Ovary (tissue), 9 donors: ENCODE measurements around the gene ASB10. TPM values are rescaled to one million over a fixed set of nuclear protein-coding genes. Genes with fewer than 3 reads are reported as not detected.

ENCODE experiments used
- DNase-seq, 5 donors: peaks; one replicate each; pipeline ENCODE4 v3.0.0-alpha.2; 2019 to 2020
- H3K27ac ChIP-seq, 2 donors: fragments of 200-600 bp; one replicate each; pipeline versions ENCODE4 v1.5.1 to v1.8.0; 2019 to 2022
- H3K27me3 ChIP-seq: fragments of 200-600 bp; one replicate; pipeline ENCODE4 v1.8.0; 2022
- H3K36me3 ChIP-seq: fragments of 200-600 bp; sonication (generic); one replicate; pipeline ENCODE4 v1.5.1; 2019
- H3K4me1 ChIP-seq: one replicate; pipeline ENCODE4 v1.8.1; 2013; ENCODE audit warnings: mild to moderate bottlenecking, moderate library complexity; ENCODE audit not compliant: insufficient read depth
- H3K4me3 ChIP-seq: fragments of 200-600 bp; sonication (generic); one replicate; pipeline ENCODE4 v1.5.1; 2017
- H3K9me3 ChIP-seq, 2 donors: fragments of 200-600 bp in 1 of 2; sonication (generic) in 1 of 2; one replicate each; pipeline versions ENCODE4 v1.5.1 to v1.8.1; 2013 to 2019; ENCODE audit warnings: mild to moderate bottlenecking in 1 of 2, moderate library complexity in 1 of 2
- EP300 ChIP-seq: sonication (generic); formaldehyde crosslinking; IDR thresholded peaks from one replicate; pipeline ENCODE4 v1.6.1; 2017; ENCODE audit warnings: antibody characterized with exemption
- POLR2A ChIP-seq: fragments of 450-650 bp; IDR thresholded peaks from one replicate; pipeline ENCODE4 v1.6.1; 2017; ENCODE audit warnings: antibody characterized with exemption, mild to moderate bottlenecking, moderate library complexity
- WGBS, 3 donors: extraction: QIAGEN DNeasy Blood & Tissue Kit in 1 of 3; methylation state at CpG; one replicate each; pipeline versions ENCODE4 v1.1.5 to v1.1.7; 2013 to 2017; 5-methylcytosine and 5-hydroxymethylcytosine counted together
- intact Hi-C, 4 donors: fragments of 100-400 bp; cut with DNase I; formaldehyde crosslinking; loops; one replicate each; pipeline versions ENCODE4 v1.11.0 to v1.15.1; 2022 to 2023
- polyA plus RNA-seq, 2 donors: library from polyadenylated mRNA; stranded (reverse); fragments of 200-250 nt in 1 of 2; fragments of 350-450 nt in 1 of 2; fragmentation: Illumina TruSeq in 1 of 2; extraction: RNeasy Lipid Tissue Mini Kit (QIAGEN cat#74804) in 1 of 2; gene quantifications; one replicate each; pipeline ENCODE4 v1.2.3, GENCODE V29; 2013 to 2014
- total RNA-seq, 7 donors: library from RNA; depleted of rRNA in 2 of 7; stranded (reverse); fragments of >200 nt in 2 of 7; fragmentation: NEBNext Ultra II Directional in 3 of 7; extraction: Animal tissue kit (Norgen Biotek cat#: 25700) in 3 of 7; gene quantifications; one replicate each; pipeline versions ENCODE4 v1.1.0 to v1.2.4, GENCODE V29; 2016 to 2023
- TF ChIP-seq, protein P1 (sequence below), 3 donors: fragments of 450-650 bp in 2 of 3; fragments of 200-600 bp in 1 of 3; IDR thresholded peaks; one replicate each; pipeline versions ENCODE4 v1.5.1 to v1.8.0; 2016 to 2022; ENCODE audit warnings: antibody characterized with exemption in 3 of 3, mild to moderate bottlenecking in 1 of 3
- donor health status: DM: no; HTN: no; CAD: no; lungs with moderate emphysema.
- donor health status: DM: no; HTN: no; CAD: no.
- donor health status: Bipolar disorder and iron deficiency.
- donor health status: DM: yes; HTN: yes; CAD: no.
- donor health status: DM: no; HTN: no; CAD: no.
- donor health status: DM: yes; HTN: yes; CAD: no.

The ASB10 gene
- total and polyA plus RNA-seq, 9 donors: not detected

DNA sequence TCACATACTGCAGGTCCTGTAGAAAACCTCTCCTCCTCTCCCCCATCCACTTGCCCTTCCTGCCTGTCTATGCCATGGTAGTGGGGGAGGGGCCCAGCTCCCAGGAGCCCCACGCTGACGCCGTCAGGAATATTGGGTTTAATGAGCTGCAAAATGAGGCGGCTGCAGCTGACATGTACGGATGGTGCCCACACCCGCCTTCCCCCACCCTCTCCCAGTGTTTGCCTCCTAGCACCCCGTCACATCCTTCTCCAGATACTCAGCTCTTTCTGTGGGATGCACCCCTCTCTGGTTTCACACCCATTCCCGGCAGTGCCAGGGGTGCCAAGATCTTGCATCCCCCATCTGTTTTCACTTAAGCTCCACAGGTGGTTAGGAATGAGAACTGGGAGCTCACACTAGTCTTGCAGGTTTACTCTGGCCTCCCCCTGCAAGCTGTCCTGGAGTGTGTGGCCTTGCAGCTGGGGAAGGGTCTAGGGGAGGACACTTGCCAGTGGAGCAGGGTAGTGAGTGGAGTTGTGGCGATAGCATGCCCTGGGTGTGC is 45.7 kb downstream of the ASB10 start:
- no peaks in the 10 kb centered on the region for H3K9me3 ChIP-seq
- H3K27me3 ChIP-seq: no peaks in the 10 kb centered on the region
- no peak overlapping the region for H3K4me3 ChIP-seq
- H3K4me1 ChIP-seq: no peaks in the 10 kb centered on the region
- H3K36me3 ChIP-seq: no peaks in the 10 kb centered on the region
- H3K27ac ChIP-seq: no peak overlapping the region
- WGBS, 3 donors: 83 to 91% (median 86%) methylated on average over 9 of the region's 9 CpGs
- DNase-seq: no peak
- intact Hi-C loops: no loop called here
- TF ChIP-seq EP300 (no peak), POLR2A (no peak)
- TF ChIP-seq, protein P1, sequence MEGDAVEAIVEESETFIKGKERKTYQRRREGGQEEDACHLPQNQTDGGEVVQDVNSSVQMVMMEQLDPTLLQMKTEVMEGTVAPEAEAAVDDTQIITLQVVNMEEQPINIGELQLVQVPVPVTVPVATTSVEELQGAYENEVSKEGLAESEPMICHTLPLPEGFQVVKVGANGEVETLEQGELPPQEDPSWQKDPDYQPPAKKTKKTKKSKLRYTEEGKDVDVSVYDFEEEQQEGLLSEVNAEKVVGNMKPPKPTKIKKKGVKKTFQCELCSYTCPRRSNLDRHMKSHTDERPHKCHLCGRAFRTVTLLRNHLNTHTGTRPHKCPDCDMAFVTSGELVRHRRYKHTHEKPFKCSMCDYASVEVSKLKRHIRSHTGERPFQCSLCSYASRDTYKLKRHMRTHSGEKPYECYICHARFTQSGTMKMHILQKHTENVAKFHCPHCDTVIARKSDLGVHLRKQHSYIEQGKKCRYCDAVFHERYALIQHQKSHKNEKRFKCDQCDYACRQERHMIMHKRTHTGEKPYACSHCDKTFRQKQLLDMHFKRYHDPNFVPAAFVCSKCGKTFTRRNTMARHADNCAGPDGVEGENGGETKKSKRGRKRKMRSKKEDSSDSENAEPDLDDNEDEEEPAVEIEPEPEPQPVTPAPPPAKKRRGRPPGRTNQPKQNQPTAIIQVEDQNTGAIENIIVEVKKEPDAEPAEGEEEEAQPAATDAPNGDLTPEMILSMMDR (IDR thresholded peaks at IDR 0.05): no peak

GRCh38 chr7:151140826-151141225 is 46.2 kb downstream of the ASB10 start:
- Histone ChIP-seq H3K9me3 (no peaks in the 10 kb centered on the region), H3K27ac (no peak overlapping the region), H3K27me3 (no peaks in the 10 kb centered on the region), H3K36me3 (no peaks in the 10 kb centered on the region), H3K4me3 (no peak overlapping the region), H3K4me1 (no peaks in the 10 kb centered on the region)
- intact Hi-C loops: no loop called here
- no peak for DNase-seq
- 91 to 98% (median 97%) methylated on average over 7 of the region's 7 CpGs for WGBS, 3 donors
- TF ChIP-seq, protein P1 (IDR thresholded peaks at IDR 0.05): no peak
- TF ChIP-seq POLR2A (no peak), EP300 (no peak)

GRCh38 chr7:151139791-151140190 is 47.3 kb downstream of the ASB10 start:
- no peaks in the 10 kb centered on the region for H3K27me3 ChIP-seq
- DNase-seq: no peak
- no peak overlapping the region for H3K4me3 ChIP-seq
- TF ChIP-seq EP300 (no peak), POLR2A (no peak)
- TF ChIP-seq, protein P1 (IDR thresholded peaks at IDR 0.05): no peak
- no peaks in the 10 kb centered on the region for H3K36me3 ChIP-seq
- intact Hi-C loops: loop anchor here in 1 of 4 donors (10.0 kb wide), 1 partner anchor 165 kb away; no protein-coding TSS in a partner anchor
- no peaks in the 10 kb centered on the region for H3K4me1 ChIP-seq
- no peaks in the 10 kb centered on the region for H3K9me3 ChIP-seq
- H3K27ac ChIP-seq: no peak overlapping the region
- WGBS, 3 donors: 80 to 82% (median 80%) methylated on average over 9 of the region's 9 CpGs

- H3K4me1 ChIP-seq: no peaks in the 10 kb centered on the region
- H3K9me3 ChIP-seq: no peaks in the 10 kb centered on the region
- TF ChIP-seq POLR2A: no peak
- TF ChIP-seq, protein P1 (IDR thresholded peaks at IDR 0.05): no peak
- TF ChIP-seq EP300: no peak
- no peaks in the 10 kb centered on the region for H3K27me3 ChIP-seq
- no peaks in the 10 kb centered on the region for H3K36me3 ChIP-seq
- H3K27ac ChIP-seq: no peak overlapping the region
- 85 to 86% (median 86%) methylated on average over 18 of the region's 18 CpGs for WGBS, 3 donors
- no peak overlapping the region for H3K4me3 ChIP-seq
- intact Hi-C loops: loop anchor here in 1 of 4 donors (10.0 kb wide), 1 partner anchor 166 kb away; no protein-coding TSS in a partner anchor
- DNase-seq: no peak
Measured at GRCh38 chr7:151139071-151139790, 47.8 kb downstream of the ASB10 start.
